Skeletal muscle tissue (tissue), 4 donors: ENCODE data around the gene BMPR1B. TPM values are rescaled to one million over a fixed set of nuclear protein-coding genes. Genes with fewer than 3 reads are reported as not detected.

ENCODE experiments used
- H3K27ac ChIP-seq: one replicate; pipeline ENCODE4 v1.7.0; 2013; ENCODE audit warnings: mild to moderate bottlenecking, low read depth, low read length, inconsistent platforms
- H3K27me3 ChIP-seq, 3 donors: one replicate each; pipeline ENCODE4 v1.7.0; 2013; ENCODE audit warnings: low read length in 3 of 3; ENCODE audit not compliant: control insufficient read depth in 3 of 3, insufficient read depth in 3 of 3
- H3K36me3 ChIP-seq, 3 donors: one replicate each; pipeline ENCODE4 v1.7.0; 2013; ENCODE audit warnings: low read length in 3 of 3; ENCODE audit not compliant: control insufficient read depth in 3 of 3, insufficient read depth in 3 of 3
- H3K4me1 ChIP-seq, 3 donors: one replicate each; pipeline ENCODE4 v1.7.0; 2013; ENCODE audit warnings: low read length in 3 of 3, mild to moderate bottlenecking in 3 of 3; ENCODE audit not compliant: control insufficient read depth in 3 of 3, insufficient read depth in 3 of 3
- H3K4me3 ChIP-seq, 3 donors: one replicate each; pipeline ENCODE4 v1.7.0; 2013; ENCODE audit warnings: low read length in 3 of 3
- H3K9ac ChIP-seq, 3 donors: one replicate each; pipeline ENCODE4 v1.7.0; 2013; ENCODE audit warnings: low read length in 3 of 3, mild to moderate bottlenecking in 3 of 3, moderate library complexity in 2 of 3, low read depth in 1 of 3
- H3K9me3 ChIP-seq, 3 donors: one replicate each; pipeline ENCODE4 v1.7.0; 2013; ENCODE audit warnings: low read length in 3 of 3; ENCODE audit not compliant: control insufficient read depth in 3 of 3
- total RNA-seq: library from RNA; depleted of rRNA; stranded (reverse); fragments of >200 nt; gene quantifications from one replicate; pipeline ENCODE4 v1.2.3, GENCODE V29; 2014
- donor health status: Osteomylitis.

Gene BMPR1B
- total RNA-seq, 1 donor from 2014 or later = 22.4 TPM

- no peaks in the 10 kb centered on the region for H3K27me3 ChIP-seq
- H3K9me3 ChIP-seq = no peaks in the 10 kb centered on the region
- no peak overlapping the region for H3K27ac ChIP-seq
- H3K4me1 ChIP-seq = no peaks in the 10 kb centered on the region
- H3K4me3 ChIP-seq = no peak overlapping the region
- H3K9ac ChIP-seq = no peak overlapping the region
- H3K36me3 ChIP-seq = no peaks in the 10 kb centered on the region
Measured at GRCh38 chr4:94728056-94728766, 29.5 kb upstream of the BMPR1B start.

DNA sequence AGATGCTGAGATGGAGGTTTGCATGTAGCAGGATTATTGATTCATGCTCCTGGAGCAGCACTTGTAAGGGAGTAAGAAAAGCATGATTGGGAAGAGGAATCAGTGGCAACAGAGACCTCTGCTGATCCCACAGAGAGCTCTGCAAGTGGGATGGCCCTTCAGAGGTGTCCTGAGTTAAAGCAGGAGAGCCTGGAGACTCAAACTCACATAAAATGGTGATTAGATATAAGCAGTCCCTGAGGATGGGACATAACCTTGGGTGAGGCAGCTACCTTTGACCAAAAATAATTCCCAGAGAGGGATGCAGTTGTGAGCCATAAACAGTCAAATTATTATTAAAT lies 25.4 kb upstream of the BMPR1B start:
- Histone ChIP-seq H3K4me3 (no peak overlapping the region), H3K27ac (no peak overlapping the region), H3K36me3 (no peaks in the 10 kb centered on the region), H3K27me3 (no peaks in the 10 kb centered on the region), H3K9me3 (no peaks in the 10 kb centered on the region), H3K4me1 (no peaks in the 10 kb centered on the region), H3K9ac (no peak overlapping the region)

GRCh38 chr4:94739741-94740140 lies 18.0 kb upstream of the BMPR1B start:
- no peaks in the 10 kb centered on the region for H3K4me1 ChIP-seq
- H3K27ac ChIP-seq = no peak overlapping the region
- no peaks in the 10 kb centered on the region for H3K9me3 ChIP-seq
- H3K36me3 ChIP-seq = no peaks in the 10 kb centered on the region
- H3K27me3 ChIP-seq = no peaks in the 10 kb centered on the region
- no peak overlapping the region for H3K4me3 ChIP-seq
- no peak overlapping the region for H3K9ac ChIP-seq

GRCh38 chr4:94741304-94741703 lies 16.5 kb upstream of the BMPR1B start:
- H3K9ac ChIP-seq = no peak overlapping the region
- no peaks in the 10 kb centered on the region for H3K4me1 ChIP-seq
- H3K4me3 ChIP-seq = no peak overlapping the region
- H3K9me3 ChIP-seq = no peaks in the 10 kb centered on the region
- no peak overlapping the region for H3K27ac ChIP-seq
- H3K27me3 ChIP-seq = no peaks in the 10 kb centered on the region
- H3K36me3 ChIP-seq = no peaks in the 10 kb centered on the region

DNA sequence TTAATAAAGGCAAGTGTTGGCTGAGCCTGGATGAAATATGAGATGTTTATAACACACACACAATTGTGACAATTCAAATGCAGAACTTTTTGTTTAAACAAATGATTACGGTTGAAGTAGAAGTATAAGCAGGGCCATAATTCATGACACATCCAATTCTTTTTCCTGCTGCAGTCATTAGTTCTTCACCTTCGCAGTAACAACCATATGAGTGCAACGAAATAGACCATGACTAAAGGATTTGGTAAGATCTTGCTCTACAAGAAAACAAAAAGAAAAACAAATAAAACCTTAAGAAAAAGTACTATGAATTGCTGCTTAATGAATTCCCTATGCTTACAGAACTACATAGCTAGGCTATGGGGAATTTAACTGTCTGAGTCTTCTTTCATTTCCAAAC lies 13.9 kb upstream of the BMPR1B start:
- Histone ChIP-seq H3K4me1 (no peaks in the 10 kb centered on the region), H3K36me3 (no peaks in the 10 kb centered on the region), H3K4me3 (no peak overlapping the region), H3K27me3 (no peaks in the 10 kb centered on the region), H3K27ac (no peak overlapping the region), H3K9ac (no peak overlapping the region), H3K9me3 (no peaks in the 10 kb centered on the region)

GRCh38 chr4:94744850-94745249 lies 12.9 kb upstream of the BMPR1B start:
- no peaks in the 10 kb centered on the region for H3K36me3 ChIP-seq
- no peak overlapping the region for H3K9ac ChIP-seq

DNA sequence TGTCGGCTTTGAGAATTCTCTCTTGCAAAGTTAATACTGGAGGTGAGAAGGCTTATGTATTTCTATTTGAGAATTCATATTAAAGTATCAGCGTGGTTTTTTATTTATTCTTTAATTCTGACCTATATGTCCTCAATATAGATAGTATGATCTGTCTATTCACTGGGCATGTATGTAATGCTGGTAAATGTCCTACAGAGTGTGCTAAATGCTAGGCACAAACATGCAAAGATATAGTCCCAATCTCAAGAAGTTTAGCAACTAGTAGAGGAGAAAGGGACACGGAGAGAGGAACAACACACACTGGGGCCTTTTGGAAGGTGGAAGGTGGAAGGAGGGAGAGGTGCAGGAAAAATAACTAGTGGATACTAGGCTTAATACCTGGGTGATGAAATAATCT lies 11.0 kb upstream of the BMPR1B start:
- H3K9ac ChIP-seq = no peak overlapping the region
- no peaks in the 10 kb centered on the region for H3K27me3 ChIP-seq
- no peaks in the 10 kb centered on the region for H3K36me3 ChIP-seq

More at GRCh38 chr4:94744850-94745249, 12.9 kb upstream of the BMPR1B start:
- Histone ChIP-seq H3K9me3 (no peaks in the 10 kb centered on the region), H3K4me1 (no peaks in the 10 kb centered on the region), H3K4me3 (no peak overlapping the region), H3K27ac (no peak overlapping the region), H3K27me3 (no peaks in the 10 kb centered on the region)

GRCh38 chr4:94758141-94758699 lies 465 bp downstream of the BMPR1B start:
- Histone ChIP-seq H3K27ac (no peak overlapping the region), H3K9ac (peak overlapping the region; percentile 10 to 50 (median 41))

More for the DNA sequence above, 11.0 kb upstream of the BMPR1B start:
- H3K27ac ChIP-seq = no peak overlapping the region
- H3K4me3 ChIP-seq = no peak overlapping the region
- H3K4me1 ChIP-seq = no peaks in the 10 kb centered on the region
- H3K9me3 ChIP-seq = no peaks in the 10 kb centered on the region

GRCh38 chr4:94758700-94759399 lies 1.1 kb downstream of the BMPR1B start:
- no peaks in the 10 kb centered on the region for H3K36me3 ChIP-seq
- H3K4me3 ChIP-seq = peak overlapping the region; percentile 15 to 67 (median 64)
- H3K9me3 ChIP-seq = no peaks in the 10 kb centered on the region
- H3K9ac ChIP-seq = peak overlapping the region; percentile 10 to 50 (median 41)
- peaks cover 2 to 9% (median 9%) of the 10 kb centered on the region in 3 donors for H3K4me1 ChIP-seq
- H3K27me3 ChIP-seq = peaks cover 10 to 16% (median 14%) of the 10 kb centered on the region in 3 donors
- no peak overlapping the region for H3K27ac ChIP-seq

More at GRCh38 chr4:94758141-94758699, 465 bp downstream of the BMPR1B start:
- Histone ChIP-seq H3K36me3 (no peaks in the 10 kb centered on the region), H3K9me3 (no peaks in the 10 kb centered on the region), H3K27me3 (peaks cover 10 to 16% (median 14%) of the 10 kb centered on the region in 3 donors), H3K4me3 (peak overlapping the region; percentile 15 to 67 (median 64)), H3K4me1 (peaks cover 2 to 9% (median 9%) of the 10 kb centered on the region in 3 donors)

DNA sequence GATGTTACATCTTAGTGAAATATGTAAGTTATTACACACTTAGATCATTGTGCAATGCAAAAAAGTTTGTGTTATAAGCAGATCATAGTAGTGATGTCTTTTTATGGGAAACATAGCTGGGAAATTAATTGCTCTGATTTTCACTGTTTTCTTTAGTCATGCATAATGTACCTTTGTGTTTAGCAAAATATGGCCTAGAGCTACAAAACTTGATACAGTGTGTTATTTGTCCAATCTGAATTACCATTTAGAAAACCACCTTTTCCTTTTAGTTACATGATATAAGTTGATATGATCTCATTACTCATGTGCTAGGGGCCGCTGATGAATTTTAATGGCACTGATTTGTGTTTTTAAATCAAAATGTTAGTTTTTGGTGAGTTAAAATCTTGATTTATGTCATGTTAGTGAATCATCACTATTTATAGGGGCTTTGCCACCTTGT lies 2.0 kb downstream of the BMPR1B start:
- no peak overlapping the region for H3K4me3 ChIP-seq
- peaks cover 7 to 14% (median 11%) of the 10 kb centered on the region in 3 donors for H3K27me3 ChIP-seq
- no peaks in the 10 kb centered on the region for H3K9me3 ChIP-seq
- no peak overlapping the region for H3K9ac ChIP-seq
- H3K36me3 ChIP-seq = no peaks in the 10 kb centered on the region
- H3K27ac ChIP-seq = no peak overlapping the region
- peaks cover 2 to 9% (median 9%) of the 10 kb centered on the region in 3 donors for H3K4me1 ChIP-seq
